H9 (cell line): Measurements from ENCODE around the gene CACNA2D3. TPM values are rescaled to one million over a fixed set of nuclear protein-coding genes. Genes with fewer than 3 reads are reported as not detected.

Experiments used
- DNase-seq: peaks from one replicate; pipeline ENCODE4 v3.0.0-alpha.2; 2017
- H2AFZ ChIP-seq: one replicate; pipeline ENCODE4 v1.6.1; 2013; ENCODE audit warnings: mild to moderate bottlenecking, low read length, control low read depth, moderate library complexity
- H2AK5ac ChIP-seq: 2 replicates; pipeline ENCODE4 v1.6.1; 2013; ENCODE audit warnings: low read length, control low read depth, mixed read lengths; ENCODE audit not compliant: insufficient read length
- H2BK120ac ChIP-seq: one replicate; pipeline ENCODE4 v1.6.1; 2013; ENCODE audit warnings: low read depth, mild to moderate bottlenecking, low read length, control low read depth, inconsistent platforms; ENCODE audit not compliant: poor library complexity, severe bottlenecking
- H2BK12ac ChIP-seq: 2 replicates; pipeline ENCODE4 v1.6.1; 2013; ENCODE audit warnings: low read length, control low read depth, mixed read lengths, low read depth; ENCODE audit not compliant: insufficient read length
- H2BK15ac ChIP-seq: 2 replicates; pipeline ENCODE4 v1.6.1; 2013; ENCODE audit warnings: low read depth, low read length, control low read depth
- H2BK20ac ChIP-seq: one replicate; pipeline ENCODE4 v1.6.1; 2013; ENCODE audit warnings: low read depth, mild to moderate bottlenecking, low read length, control low read depth, inconsistent platforms; ENCODE audit not compliant: poor library complexity, severe bottlenecking
- H2BK5ac ChIP-seq: 2 replicates; pipeline ENCODE4 v1.6.1; 2013; ENCODE audit warnings: low read length, control low read depth, mixed read lengths; ENCODE audit not compliant: insufficient read length
- H3K14ac ChIP-seq: 2 replicates; pipeline ENCODE4 v1.6.1; 2013; ENCODE audit warnings: low read length, control low read depth; ENCODE audit not compliant: insufficient read depth
- H3K18ac ChIP-seq: 2 replicates; pipeline ENCODE4 v1.6.1; 2013; ENCODE audit warnings: low read depth, mild to moderate bottlenecking, mixed read lengths, low read length, control low read depth; ENCODE audit not compliant: insufficient read length
- H3K23ac ChIP-seq: 2 replicates; pipeline ENCODE4 v1.6.1; 2013; ENCODE audit warnings: low read length, control low read depth, mixed read lengths, low read depth; ENCODE audit not compliant: insufficient read length
- H3K23me2 ChIP-seq: 2 replicates; pipeline ENCODE4 v1.6.1; 2013; ENCODE audit warnings: low read depth, mild to moderate bottlenecking, mixed read lengths, low read length, control low read depth; ENCODE audit not compliant: insufficient read length, poor library complexity, severe bottlenecking
- H3K27ac ChIP-seq: 2 replicates; pipeline ENCODE4 v1.5.1; 2013; ENCODE audit warnings: low read length, control low read depth, mixed read lengths, low read depth; ENCODE audit not compliant: insufficient read length
- H3K27me3 ChIP-seq: 2 replicates; pipeline ENCODE4 v1.6.1; 2013; ENCODE audit warnings: low read length, control low read depth, inconsistent platforms; ENCODE audit not compliant: insufficient read depth
- H3K4ac ChIP-seq: 2 replicates; pipeline ENCODE4 v1.6.1; 2013; ENCODE audit warnings: low read depth, mild to moderate bottlenecking, control low read depth, inconsistent platforms, low read length, moderate library complexity
- H3K4me1 ChIP-seq: 2 replicates; pipeline ENCODE4 v1.6.1; 2013; ENCODE audit warnings: low read length, control low read depth, inconsistent platforms; ENCODE audit not compliant: insufficient read depth
- H3K4me2 ChIP-seq: 2 replicates; pipeline ENCODE4 v1.6.1; 2013; ENCODE audit warnings: low read length, control low read depth, mixed read lengths; ENCODE audit not compliant: insufficient read length, insufficient read depth
- H3K56ac ChIP-seq: 2 replicates; pipeline ENCODE4 v1.6.1; 2013; ENCODE audit warnings: low read depth, mild to moderate bottlenecking, mixed read lengths, low read length, control low read depth; ENCODE audit not compliant: insufficient read length
- H3K79me1 ChIP-seq: 2 replicates; pipeline ENCODE4 v1.6.1; 2013; ENCODE audit warnings: low read depth, mild to moderate bottlenecking, moderate library complexity, low read length, control low read depth, inconsistent platforms; ENCODE audit not compliant: insufficient read depth, poor library complexity, severe bottlenecking
- H3K79me2 ChIP-seq: 2 replicates; pipeline ENCODE4 v1.6.1; 2013; ENCODE audit warnings: low read length, control low read depth, inconsistent platforms; ENCODE audit not compliant: insufficient read depth
- H3K9ac ChIP-seq: 2 replicates; pipeline ENCODE4 v1.6.1; 2013; ENCODE audit warnings: low read length, control low read depth, mixed read lengths; ENCODE audit not compliant: insufficient read length; ENCODE audit errors: extremely low read depth
- H3K9me3 ChIP-seq: one replicate; pipeline ENCODE4 v1.6.1; 2013; ENCODE audit warnings: low read depth, low read length, inconsistent platforms; ENCODE audit not compliant: control insufficient read depth
- H3T11ph ChIP-seq: one replicate; pipeline ENCODE4 v1.6.1; 2013; ENCODE audit warnings: mild to moderate bottlenecking, low read length, control low read depth, inconsistent platforms
- H4K20me1 ChIP-seq: one replicate; pipeline ENCODE4 v1.6.1; 2013; ENCODE audit not compliant: control insufficient read depth, insufficient read length, insufficient read depth
- H4K5ac ChIP-seq: 2 replicates; pipeline ENCODE4 v1.6.1; 2013; ENCODE audit warnings: low read depth, mild to moderate bottlenecking, mixed read lengths, low read length, control low read depth; ENCODE audit not compliant: insufficient read length
- H4K8ac ChIP-seq: replicated peaks from 2 replicates; pipeline ENCODE4 v1.6.1; 2013; ENCODE audit warnings: low read length, control low read depth, mixed read lengths, low read depth; ENCODE audit not compliant: insufficient read length
- H4K91ac ChIP-seq: 2 replicates; pipeline ENCODE4 v1.6.1; 2013; ENCODE audit warnings: low read depth, mild to moderate bottlenecking, moderate library complexity, mixed read lengths, low read length, control low read depth; ENCODE audit not compliant: insufficient read length
- H3K27ac Mint-ChIP-seq, 3 experiments: 2 replicates in 2 of 3; 3 replicates in 1 of 3; pipeline ENCODE4 v1.8.0; 2020 to 2021; ENCODE audit warnings: mixed read lengths in 3 of 3, mild to moderate bottlenecking in 1 of 3, moderate library complexity in 1 of 3
- H3K27me3 Mint-ChIP-seq: 2 replicates; pipeline ENCODE4 v1.8.0; 2021; ENCODE audit warnings: low read depth, mild to moderate bottlenecking, moderate library complexity, mixed read lengths
- H3K36me3 Mint-ChIP-seq, 3 experiments: 2 replicates in 2 of 3; 3 replicates in 1 of 3; pipeline ENCODE4 v1.8.0; 2020 to 2021; ENCODE audit warnings: low read depth in 3 of 3, mixed read lengths in 3 of 3; ENCODE audit not compliant: insufficient read depth in 1 of 3
- H3K4me1 Mint-ChIP-seq, 2 experiments: 2 replicates each; pipeline ENCODE4 v1.8.0; 2020; ENCODE audit warnings: mixed read lengths in 2 of 2
- H3K4me3 Mint-ChIP-seq, 2 experiments: 2 replicates in 1 of 2; 3 replicates in 1 of 2; pipeline ENCODE4 v1.8.0; 2020 to 2021; ENCODE audit warnings: mild to moderate bottlenecking in 2 of 2, mixed read lengths in 2 of 2, moderate library complexity in 1 of 2
- H3K9me3 Mint-ChIP-seq, 2 experiments: 2 replicates in 1 of 2; 3 replicates in 1 of 2; pipeline ENCODE4 v1.8.0; 2020; ENCODE audit warnings: mild to moderate bottlenecking in 2 of 2, mixed read lengths in 2 of 2, moderate library complexity in 1 of 2
- WGBS: extraction: QIAGEN DNeasy Blood & Tissue Kit; methylation state at CpG from one replicate; pipeline ENCODE4 v1.1.7; 2013; ENCODE audit warnings: missing lambda C conversion rate, low lambda C conversion rate, mixed read lengths; ENCODE audit not compliant: insufficient read length; ENCODE audit errors: extremely low coverage; 5-methylcytosine and 5-hydroxymethylcytosine counted together
- total RNA-seq: library from RNA; stranded (reverse); gene quantifications from 2 replicates; pipeline ENCODE4 v1.2.1, GENCODE V29; 2021
- TF ChIP-seq, protein P1 (sequence below): fragments of 200-600 bp; sonication (generic); conservative IDR thresholded peaks from 3 replicates; pipeline ENCODE4 v1.8.0; 2021; ENCODE audit warnings: antibody characterized with exemption, mild to moderate bottlenecking

Gene CACNA2D3
- total RNA-seq, 1 experiment from 2014 or later: 3.2 TPM

DNA sequence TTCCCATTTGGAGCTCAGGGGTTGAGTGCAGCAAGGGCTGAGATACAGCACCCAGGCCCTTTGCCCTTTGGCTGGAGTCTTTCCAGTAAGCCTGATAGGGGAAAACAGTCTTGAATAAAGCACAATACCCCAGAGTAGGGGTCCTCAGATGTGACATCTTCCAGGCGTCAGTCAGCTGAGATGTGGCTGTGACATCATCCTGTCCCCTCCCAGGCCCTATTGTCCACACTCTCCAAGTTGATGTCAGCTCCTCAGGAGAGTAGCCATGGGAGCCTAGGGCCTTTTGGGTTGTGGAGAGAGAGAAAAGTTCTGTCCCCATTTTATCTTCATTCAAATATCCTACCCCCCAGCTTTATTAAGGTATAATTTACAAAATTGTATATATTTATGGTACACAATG lies 92.5 kb downstream of the CACNA2D3 start:
- H3K79me1 ChIP-seq: no peaks in the 10 kb centered on the region
- DNase-seq: no peak
- H3K14ac ChIP-seq: no peak overlapping the region
- H3K18ac ChIP-seq: no peak overlapping the region
- H2BK15ac ChIP-seq: no peak overlapping the region
- H3K4me1 Mint-ChIP-seq: peaks cover 0 to 5% of the 10 kb centered on the region in 2 experiments; a peak in 3 of 4 replicates
- H2AK5ac ChIP-seq: no peak overlapping the region
- H4K8ac ChIP-seq: no peak overlapping the region
- H3K79me2 ChIP-seq: no peaks in the 10 kb centered on the region
- H3T11ph ChIP-seq: no peak overlapping the region
- H2BK20ac ChIP-seq: no peak overlapping the region
- H3K23ac ChIP-seq: no peak overlapping the region
- no peak overlapping the region for H3K9ac ChIP-seq
- H3K27me3 Mint-ChIP-seq: no peaks in the 10 kb centered on the region
- no peak overlapping the region for H3K4me2 ChIP-seq
- H3K56ac ChIP-seq: no peak overlapping the region
- no peak overlapping the region for H3K4me3 Mint-ChIP-seq
- WGBS: no CpG with 5 or more reads among the region's 1 CpG
- H3K9me3 Mint-ChIP-seq: peaks cover 8 to 9% of the 10 kb centered on the region in 2 experiments; a peak in 3 of 5 replicates
- H3K27me3 ChIP-seq: no peaks in the 10 kb centered on the region
- no peak overlapping the region for H3K4ac ChIP-seq
- no peaks in the 10 kb centered on the region for H3K4me1 ChIP-seq
- H2BK12ac ChIP-seq: no peak overlapping the region
- H2BK120ac ChIP-seq: no peak overlapping the region
- H2AFZ ChIP-seq: no peak overlapping the region
- H2BK5ac ChIP-seq: no peak overlapping the region
- TF ChIP-seq, protein P1, sequence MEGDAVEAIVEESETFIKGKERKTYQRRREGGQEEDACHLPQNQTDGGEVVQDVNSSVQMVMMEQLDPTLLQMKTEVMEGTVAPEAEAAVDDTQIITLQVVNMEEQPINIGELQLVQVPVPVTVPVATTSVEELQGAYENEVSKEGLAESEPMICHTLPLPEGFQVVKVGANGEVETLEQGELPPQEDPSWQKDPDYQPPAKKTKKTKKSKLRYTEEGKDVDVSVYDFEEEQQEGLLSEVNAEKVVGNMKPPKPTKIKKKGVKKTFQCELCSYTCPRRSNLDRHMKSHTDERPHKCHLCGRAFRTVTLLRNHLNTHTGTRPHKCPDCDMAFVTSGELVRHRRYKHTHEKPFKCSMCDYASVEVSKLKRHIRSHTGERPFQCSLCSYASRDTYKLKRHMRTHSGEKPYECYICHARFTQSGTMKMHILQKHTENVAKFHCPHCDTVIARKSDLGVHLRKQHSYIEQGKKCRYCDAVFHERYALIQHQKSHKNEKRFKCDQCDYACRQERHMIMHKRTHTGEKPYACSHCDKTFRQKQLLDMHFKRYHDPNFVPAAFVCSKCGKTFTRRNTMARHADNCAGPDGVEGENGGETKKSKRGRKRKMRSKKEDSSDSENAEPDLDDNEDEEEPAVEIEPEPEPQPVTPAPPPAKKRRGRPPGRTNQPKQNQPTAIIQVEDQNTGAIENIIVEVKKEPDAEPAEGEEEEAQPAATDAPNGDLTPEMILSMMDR: no peak
- no peaks in the 10 kb centered on the region for H3K9me3 ChIP-seq
- no peak overlapping the region for H4K5ac ChIP-seq
- no peaks in the 10 kb centered on the region for H4K20me1 ChIP-seq
- H3K27ac Mint-ChIP-seq: no peak overlapping the region
- peaks cover 0 to 9% (median 0%) of the 10 kb centered on the region in 3 experiments; a peak in 2 of 7 replicates for H3K36me3 Mint-ChIP-seq
- H3K23me2 ChIP-seq: no peaks in the 10 kb centered on the region
- no peak overlapping the region for H3K27ac ChIP-seq
- H4K91ac ChIP-seq: no peak overlapping the region
